ENCODE data around the gene VPS26A.

VPS26A gene

DNA sequence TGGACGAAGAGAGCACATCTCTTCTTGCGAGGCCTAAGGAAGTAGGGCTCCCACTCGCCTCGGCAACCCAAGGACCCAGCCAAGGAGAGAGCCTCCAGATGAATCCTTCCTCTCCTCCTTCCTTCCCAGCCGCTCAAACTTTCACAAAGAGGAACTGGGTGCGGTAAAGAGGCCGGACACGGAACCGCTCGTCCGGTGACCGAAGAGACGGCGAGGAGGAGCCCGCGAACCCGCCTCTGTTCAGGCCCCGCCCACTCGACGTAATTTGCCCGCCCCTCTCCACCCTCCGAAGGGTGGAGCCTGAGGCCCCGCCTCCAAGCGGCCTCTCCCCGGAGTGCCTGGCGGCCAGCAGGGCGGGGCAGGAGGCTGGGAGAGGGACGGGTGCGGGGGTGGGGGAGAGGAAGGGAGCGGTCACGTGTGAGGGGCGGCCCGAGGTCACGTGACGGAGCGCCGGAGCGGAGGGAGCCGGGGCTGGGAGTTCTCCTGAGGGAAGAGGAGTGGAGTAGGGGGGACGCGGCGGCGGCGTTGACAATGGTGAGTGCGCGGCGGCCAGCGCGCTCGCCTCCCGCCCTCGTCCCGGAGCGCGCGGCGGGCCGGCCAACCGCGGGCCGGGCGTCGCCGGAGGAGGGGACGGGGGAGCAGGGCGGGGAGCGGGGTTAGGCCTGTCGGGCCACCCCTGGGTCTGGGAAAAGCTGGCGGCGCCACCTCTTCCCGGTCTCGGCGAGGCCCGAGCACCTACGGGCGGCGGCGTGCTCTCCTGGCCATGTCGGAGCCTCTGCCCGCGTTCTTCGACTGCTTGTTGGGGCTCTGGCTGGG, at the start of gene VPS26A:
Gene VPS26A, plus strand, starts transcription at position 432 of the 816 bp plus-strand sequence. Its CDS starts 100 bp downstream, at position 532.
- DNase-seq = peak; percentile 62

GRCh38 chr10:69074532-69074931, 49.4 kb upstream of the VPS26A start:
- no peak for DNase-seq

GRCh38 chr10:69075431-69075830, 48.5 kb upstream of the VPS26A start:
- DNase-seq = no peak

GRCh38 chr10:69078311-69078710, 45.7 kb upstream of the VPS26A start:
- no peak for DNase-seq

GRCh38 chr10:69080226-69080625, 43.8 kb upstream of the VPS26A start:
- DNase-seq = no peak

GRCh38 chr10:69086001-69086509, 37.9 kb upstream of the VPS26A start:
- DNase-seq = no peak

DNA sequence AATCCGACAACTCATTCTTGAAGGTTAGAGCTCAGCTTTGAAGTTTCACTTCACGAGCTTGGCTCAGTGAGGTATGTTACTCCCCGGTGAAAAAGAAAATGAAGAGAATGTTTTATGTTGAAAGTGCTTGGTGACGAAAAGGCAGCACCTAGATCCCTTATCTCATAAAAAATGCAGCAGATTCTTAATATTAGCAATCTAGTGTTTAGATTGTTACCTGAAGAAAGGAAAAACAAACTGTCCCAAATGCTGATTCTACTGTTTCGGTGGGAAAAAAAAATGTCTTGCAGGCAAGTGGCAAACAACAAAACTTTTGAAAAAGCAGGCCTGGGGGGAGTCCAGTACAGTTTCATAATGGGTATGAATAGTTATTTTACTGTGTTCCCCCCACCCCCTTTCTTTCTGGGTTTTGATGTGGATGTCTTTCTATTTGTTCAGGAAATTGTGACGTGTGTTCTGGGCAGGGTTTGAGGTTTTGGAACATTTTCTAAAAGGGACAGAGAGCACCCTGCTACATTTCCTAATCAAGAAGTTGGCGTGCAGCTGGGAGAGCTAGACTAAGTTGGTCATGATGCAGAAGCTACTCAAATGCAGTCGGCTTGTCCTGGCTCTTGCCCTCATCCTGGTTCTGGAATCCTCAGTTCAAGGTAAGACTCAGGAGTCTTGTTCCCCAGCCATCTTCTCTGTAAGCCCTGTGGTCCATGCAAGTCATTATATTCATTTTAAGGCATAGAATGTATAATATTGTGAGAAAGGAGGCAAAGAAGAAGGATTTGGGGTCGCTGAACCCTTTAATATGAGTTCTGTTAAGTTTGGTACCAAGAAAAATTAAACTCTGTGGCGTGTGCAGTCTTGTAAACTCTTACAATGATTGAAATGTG, 36.1 kb upstream of the VPS26A start, which contains the start of gene SRGN:
Gene SRGN, plus strand, starts transcription at position 514 of the 881 bp plus-strand sequence. Its CDS starts 55 bp downstream, at position 569.
- no peak for DNase-seq

- no peak for DNase-seq
Observed at GRCh38 chr10:69088471-69088769, 35.6 kb upstream of the VPS26A start.

GRCh38 chr10:69088801-69089501, 35.0 kb upstream of the VPS26A start:
- DNase-seq = no peak

DNA sequence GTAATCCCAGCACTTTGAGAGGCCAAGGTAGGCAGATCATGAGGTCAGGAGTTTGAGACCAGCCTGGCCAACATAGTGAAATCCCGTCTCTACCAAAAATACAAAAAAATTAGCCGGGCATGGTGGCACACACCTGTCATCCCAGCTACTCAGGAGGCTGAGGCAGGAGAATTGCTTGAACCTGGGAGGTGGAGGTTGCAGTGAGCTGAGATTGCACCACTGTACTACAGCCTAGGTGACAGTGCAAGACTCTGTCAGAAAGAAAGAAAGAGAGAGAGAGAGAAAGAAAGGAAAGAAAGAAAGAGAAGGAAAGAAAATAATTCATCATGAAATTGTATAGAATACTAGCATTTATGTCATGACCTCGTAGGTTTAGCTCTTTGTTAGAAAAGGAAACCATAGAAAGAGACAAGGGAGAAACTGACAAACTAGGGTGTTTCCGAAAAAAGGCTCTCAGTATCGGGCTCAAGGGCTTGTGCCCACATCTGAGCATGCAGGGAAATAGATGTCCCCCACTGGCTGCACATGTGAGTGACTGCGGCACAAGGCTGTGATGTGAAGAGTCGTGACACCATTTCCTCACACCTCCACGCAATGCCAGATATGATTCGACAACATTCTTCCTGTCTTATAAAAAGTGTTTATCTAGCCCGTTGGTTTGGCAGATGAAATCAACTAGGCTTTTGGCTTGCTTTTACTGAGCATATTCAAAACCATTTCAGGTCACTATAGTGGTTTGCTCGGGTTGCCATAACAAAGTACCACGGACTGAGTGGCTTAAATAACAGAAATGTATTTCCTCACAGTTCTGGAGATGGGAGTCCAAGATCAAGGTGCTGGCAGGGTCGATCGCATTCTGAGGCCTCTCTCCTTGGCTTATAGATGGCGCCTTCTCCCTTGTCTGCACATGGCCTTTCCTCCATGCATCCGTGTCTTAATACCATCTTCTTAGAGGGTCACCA, 34.1 kb upstream of the VPS26A start:
- DNase-seq = no peak

- no peak for DNase-seq
Observed at GRCh38 chr10:69090685-69091084, 33.3 kb upstream of the VPS26A start.

GRCh38 chr10:69091143-69091651, 32.8 kb upstream of the VPS26A start:
- DNase-seq = no peak

GRCh38 chr10:69092959-69093850, 30.8 kb upstream of the VPS26A start:
- DNase-seq = no peak

GRCh38 chr10:69093933-69094332, 30.0 kb upstream of the VPS26A start:
- DNase-seq = no peak

- no peak for DNase-seq
Observed at GRCh38 chr10:69096045-69096444, 27.9 kb upstream of the VPS26A start.

- no peak for DNase-seq
Observed at GRCh38 chr10:69097729-69098128, 26.2 kb upstream of the VPS26A start.

DNA sequence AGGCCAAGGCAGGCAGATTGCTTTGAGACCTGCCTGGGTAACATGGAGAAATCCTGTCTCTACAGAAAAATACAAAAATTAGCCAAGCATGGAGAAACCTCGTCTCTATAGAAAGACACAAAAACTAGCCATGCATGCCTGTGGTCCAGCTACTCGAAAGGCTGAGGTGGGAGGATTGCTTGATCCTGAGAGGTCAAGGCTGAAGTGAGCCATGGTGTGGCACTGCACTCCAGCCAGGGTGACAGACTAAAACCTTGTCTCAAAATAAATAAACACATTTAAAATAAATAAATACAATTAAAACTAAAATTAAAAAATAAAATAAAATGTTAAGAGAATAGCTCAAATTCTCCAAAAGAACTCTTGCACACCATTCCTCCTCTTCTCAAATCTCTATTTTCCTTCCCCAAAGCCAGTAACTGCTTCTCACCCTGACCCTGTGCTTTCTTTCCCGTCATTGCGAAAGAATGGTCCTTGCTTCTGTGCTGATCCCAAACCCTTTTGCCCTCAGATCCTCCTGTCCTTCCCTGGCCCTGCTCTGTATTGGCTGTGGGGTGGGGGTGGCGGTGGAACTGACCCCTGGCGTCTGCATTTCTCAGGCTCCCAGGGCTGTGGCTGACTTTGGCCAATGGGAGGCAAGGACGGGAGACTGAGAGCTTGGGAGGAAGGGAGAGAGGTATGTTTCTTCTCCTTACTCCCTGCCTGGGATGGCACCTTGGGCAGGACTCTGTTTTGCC, 23.7 kb upstream of the VPS26A start:
- DNase-seq = no peak

DNA sequence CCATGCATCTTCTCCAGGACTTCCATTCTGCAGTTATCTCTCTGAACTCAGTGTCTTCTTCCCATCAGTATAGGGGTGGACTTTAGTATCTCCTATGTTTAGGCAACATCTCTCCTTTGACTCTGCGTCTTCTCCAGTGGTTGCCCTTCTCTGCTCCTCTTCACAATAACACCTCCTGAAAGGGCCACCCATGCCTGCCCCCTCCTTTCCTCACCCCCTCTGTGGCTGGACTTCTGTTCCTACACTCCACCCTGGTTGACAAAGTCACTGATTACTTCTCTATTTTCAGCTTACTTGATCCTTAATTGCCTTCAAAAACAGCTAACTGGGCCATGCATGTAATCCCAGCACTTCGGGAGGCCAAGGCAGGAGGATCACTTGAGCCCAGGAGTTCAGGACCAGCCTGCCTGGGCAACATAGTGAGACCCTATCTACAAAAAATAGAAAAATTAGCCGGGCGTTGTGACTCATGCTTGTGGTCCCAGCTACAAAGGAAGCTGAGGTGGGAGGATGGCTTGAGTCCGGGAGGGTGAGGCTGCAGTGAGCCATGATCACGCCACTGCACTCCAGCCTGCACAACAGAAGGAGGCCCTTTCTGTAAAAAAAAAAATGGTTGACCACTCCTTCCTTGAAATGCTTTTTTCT, 22.4 kb upstream of the VPS26A start:
- no peak for DNase-seq

GRCh38 chr10:69102440-69102839, 21.5 kb upstream of the VPS26A start:
- no peak for DNase-seq

All from NCI-H187 treated with DMSO at 0.1 percent for 48 hours (cell line).